Ecto neural progenitor cell (in vitro differentiated cells): Measurements from ENCODE around the gene IL12B.
"Not testable (repeated sequence)": the region's sequence is repeated elsewhere in the genome, so short reads cannot be mapped to it uniquely, and the experiment has no call there.

ENCODE experiments used
- DNase-seq: peaks from one replicate; pipeline ENCODE4 v3.0.0-alpha.2; 2018; ENCODE audit warnings: low spot score

IL12B gene

DNA sequence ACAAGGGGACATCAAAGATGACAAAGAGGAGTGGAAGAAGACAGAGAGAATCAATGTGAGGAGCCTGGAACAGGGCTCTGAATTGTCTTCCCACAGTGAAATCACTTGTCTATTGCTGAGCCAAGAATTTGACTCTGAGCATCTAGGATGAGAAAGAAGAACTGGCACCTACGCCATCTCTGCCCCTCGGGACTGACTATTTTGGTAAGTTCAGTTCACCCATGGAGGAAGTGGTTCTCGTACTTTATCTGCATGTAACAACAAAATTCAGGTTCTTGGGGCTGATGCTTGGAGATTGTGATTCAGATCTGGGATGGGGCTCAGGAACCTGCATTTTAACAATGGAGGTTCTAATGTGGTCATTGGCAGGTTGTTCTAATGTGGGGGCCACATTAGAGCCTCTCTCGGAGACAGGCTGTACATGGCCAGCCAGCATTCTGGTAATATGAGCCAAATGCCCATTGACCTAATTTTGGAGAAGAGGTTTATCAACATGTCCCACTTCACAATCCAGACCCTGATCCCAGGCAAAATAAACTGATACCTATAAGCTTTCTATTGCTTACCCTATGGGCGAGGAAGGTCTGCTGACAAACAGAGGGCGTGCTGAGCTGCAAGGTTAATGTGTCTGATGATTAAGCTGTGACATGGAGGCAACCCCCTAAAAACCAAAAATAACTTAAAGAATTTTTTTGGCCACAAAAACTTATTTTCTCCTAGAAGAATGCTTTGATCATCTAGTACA is 2.7 kb upstream of the IL12B start:
- no peak for DNase-seq

- DNase-seq = peak; percentile 86
Measured at GRCh38 chr5:159331093-159331973, 1.0 kb upstream of the IL12B start.

- DNase-seq = no peak
Measured at GRCh38 chr5:159324986-159325385, 5.3 kb downstream of the IL12B start.

DNA sequence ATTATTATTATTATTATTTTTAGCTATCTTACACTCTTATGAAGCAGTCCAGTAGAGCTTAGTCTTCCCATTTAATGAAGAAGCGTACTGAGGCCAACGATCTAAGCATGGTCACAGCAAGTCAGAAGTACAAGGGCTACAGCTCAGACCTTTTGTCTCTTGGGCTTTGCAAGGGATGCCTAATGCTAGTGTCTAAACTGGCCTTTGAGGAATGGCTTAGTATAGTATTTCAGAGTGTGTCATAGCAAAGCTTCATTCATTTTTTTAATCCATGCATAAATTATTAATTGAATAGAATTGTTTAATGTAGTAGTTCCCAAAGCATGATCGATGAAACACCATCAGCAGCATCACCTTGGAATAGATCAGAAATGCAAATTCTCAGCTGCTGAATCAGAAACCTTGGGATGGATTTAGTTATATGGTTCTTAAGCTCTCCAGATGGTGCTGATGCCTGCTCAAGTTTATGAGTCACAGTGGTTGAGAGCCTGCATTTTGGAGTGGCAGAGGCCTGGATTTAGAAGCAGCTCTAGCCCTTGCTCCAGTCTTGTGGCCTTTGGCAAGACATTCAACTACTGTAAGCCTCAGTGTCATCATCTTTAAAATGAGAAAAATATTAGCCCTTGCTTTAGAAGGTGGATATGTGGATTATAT is 6.1 kb downstream of the IL12B start:
- DNase-seq = no peak

- no peak for DNase-seq
Measured at GRCh38 chr5:159322180-159322579, 8.1 kb downstream of the IL12B start.

DNA sequence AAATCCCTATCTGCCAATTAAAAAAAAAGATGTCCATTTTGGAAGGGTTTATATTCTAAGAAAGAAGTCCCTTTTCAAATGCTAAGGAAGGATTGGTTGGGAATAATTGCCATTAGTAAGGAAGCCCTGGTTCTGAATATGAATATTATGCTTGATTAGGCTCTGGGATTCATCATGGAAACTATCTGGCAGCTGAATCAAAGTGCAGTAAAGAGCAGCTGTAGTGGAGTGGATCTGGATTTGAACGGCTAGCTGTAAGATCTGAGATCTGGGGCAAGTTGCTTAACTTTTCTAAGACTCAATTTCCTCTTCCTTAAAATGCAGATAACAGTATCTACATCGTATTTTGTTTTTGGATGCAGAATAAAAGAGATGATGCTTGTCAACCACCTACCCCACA is 10.5 kb downstream of the IL12B start:
- no peak for DNase-seq

GRCh38 chr5:159319363-159319762 is 10.9 kb downstream of the IL12B start:
- no peak for DNase-seq

DNA sequence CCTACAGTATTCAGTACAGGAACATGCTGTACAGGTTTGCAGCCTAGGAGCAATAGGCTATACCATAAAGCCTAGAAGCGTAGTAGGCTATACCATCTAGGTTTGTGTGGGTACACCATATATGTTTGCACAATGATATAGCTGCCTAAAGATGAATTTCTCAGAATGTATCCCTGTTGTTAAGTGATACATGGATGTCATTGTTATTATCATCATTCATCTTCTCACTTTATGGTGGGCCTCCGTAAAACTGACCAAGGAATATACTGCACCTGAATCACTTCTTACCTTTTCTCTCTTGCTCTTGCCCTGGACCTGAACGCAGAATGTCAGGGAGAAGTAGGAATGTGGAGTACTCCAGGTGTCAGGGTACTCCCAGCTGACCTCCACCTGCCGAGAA is 11.8 kb downstream of the IL12B start:
- no peak for DNase-seq

GRCh38 chr5:159317849-159318248 is 12.4 kb downstream of the IL12B start:
- DNase-seq = no peak

DNA sequence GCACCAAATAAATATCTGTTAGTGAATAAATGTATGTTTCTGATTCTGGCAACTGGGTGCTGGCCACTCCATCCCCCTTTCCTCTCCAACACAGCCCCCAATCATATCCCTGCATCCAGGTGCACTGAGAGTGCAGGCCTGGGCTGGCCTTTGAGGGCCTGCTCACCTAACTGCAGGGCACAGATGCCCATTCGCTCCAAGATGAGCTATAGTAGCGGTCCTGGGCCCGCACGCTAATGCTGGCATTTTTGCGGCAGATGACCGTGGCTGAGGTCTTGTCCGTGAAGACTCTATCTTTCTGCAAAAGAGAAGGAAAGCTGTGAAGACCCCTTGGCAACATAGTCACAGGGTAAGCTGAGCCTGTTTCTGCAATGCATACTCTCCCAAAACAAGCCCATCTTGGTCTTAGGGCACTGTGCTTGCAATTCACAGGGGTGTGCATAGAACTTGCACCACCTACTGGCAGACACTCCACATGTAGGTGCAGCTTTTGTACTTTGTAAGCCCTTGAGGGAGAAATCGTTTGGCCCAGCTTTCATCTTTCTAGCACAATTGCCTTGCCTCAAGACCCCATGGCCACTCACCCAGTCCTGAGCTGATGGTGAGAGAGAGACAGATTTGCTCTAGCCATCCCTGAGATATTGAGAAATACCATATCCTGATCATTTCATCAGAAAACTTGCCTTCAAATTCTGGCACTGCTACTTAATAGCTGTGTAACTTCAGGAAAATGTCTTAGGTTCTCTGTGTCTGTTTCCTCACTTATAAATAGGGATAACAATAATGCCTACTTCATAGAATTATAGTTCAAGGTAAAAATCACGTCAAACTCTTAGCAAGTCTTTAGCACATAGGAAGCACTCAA is 13.5 kb downstream of the IL12B start:
- peak; percentile 50 for DNase-seq

DNA sequence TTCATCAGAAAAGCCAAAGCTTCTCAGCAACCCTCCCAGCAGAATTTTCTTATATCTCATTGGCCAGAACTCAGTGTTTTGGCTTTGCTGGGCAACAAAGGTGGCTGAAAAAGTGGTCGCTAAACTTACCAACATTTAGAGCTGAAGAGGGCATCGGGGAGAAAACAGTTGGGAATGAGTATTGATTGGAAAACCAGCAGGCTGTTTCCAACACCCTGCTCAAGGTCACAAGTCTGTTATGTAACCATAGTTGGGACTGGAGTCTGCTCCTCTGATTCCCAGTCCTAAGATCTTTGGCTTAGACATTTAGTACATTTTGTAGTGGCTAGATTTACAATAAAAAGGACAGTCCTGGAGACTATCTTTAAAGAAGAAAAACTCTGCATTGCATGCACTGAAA is 17.1 kb downstream of the IL12B start:
- no peak for DNase-seq

DNA sequence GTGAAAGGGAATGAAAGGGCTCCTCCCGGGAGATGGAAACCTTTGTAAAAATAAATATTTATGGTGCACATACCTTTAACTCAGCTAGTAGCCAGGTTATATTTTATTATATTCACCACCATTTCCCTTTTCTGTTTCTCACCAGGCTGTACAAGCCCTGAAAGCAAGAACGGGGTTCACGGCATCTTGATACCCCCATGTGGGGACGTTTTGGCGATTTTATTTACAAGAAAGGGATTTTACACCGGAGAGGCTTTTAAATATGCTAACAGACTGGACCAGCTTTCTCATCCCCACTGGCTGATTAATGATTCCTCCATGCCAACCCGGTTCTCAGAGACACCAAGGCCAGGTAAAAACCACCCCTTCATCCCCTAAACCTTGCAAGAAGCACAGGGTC is 19.2 kb downstream of the IL12B start:
- DNase-seq = no peak

DNA sequence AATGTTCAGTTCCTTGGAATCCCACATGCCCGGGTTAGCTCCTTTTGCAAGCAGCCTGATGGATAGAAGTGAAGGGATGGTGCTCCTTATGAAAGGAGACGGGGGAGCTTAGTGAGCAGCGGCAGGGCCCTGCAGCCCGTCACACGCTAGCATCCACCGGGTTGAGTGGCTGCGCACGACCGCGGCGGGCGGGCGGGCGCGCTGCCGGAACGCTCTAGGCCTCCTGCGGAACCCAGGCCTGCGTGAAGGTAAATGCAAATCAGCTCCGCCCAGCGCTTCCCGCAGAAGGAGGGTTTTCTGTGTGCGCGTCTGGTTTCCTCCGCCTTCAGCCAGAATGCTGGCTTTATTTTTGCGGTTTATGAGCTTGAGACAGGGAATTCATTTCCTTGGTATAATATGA is 19.8 kb downstream of the IL12B start:
- DNase-seq = peak; percentile 69

DNA sequence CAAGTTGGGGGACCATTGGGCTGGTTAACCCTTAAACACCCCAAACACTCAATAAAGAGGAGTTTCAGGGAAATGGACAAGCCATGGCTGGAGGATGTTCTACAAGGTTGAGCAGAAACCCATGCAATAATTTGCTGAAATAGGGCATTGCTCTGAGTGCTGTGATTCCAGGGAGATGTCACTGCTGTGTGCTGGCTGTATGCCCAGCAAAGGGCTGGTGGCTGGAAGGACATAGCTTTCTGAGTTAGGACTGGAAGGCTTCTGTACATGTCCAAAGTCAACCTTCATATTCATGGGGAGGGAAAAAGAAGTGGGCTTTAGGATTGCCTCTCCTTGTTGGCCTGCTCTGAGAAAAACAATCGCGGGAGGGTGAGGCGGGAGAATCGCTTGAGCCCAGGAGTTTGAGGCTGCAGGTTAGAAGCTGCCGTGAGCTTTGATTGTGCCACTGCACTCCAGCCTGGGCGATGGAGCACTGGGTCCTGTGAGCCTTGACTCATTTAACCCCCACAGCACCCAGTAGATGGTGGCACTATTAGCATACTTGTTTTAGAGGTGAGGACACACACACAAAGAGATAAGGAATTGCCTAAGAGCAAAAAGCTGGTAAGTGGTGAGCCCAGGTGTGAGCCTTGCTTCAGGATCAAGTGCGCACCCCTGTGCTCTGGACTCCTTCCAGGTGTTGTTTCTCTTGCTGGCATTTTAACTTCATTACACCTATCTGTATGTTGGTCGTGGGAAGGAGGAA is 20.4 kb downstream of the IL12B start:
- DNase-seq = no peak

- DNase-seq = no peak
Measured at GRCh38 chr5:159304961-159305595, 25.2 kb downstream of the IL12B start.

DNA sequence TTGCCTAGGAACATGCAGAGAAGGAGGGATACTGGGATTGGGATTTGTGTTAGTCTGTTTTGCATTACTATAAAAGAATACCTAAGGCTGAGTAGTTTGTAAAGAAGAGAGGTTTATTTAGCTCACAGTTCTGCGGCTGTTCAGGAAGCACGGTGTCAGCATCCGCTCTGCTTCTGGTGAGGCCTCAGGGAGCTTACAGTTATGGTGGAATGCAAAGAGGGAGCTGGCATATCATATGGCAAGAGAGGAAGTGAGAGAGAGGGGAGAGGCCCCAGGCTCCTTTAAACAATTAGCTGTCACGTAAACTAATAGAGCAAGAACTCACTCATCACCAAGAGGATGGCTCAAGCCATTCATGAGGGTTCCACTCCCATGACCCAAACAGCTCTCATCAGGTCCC is 27.0 kb downstream of the IL12B start:
- DNase-seq = no peak

DNA sequence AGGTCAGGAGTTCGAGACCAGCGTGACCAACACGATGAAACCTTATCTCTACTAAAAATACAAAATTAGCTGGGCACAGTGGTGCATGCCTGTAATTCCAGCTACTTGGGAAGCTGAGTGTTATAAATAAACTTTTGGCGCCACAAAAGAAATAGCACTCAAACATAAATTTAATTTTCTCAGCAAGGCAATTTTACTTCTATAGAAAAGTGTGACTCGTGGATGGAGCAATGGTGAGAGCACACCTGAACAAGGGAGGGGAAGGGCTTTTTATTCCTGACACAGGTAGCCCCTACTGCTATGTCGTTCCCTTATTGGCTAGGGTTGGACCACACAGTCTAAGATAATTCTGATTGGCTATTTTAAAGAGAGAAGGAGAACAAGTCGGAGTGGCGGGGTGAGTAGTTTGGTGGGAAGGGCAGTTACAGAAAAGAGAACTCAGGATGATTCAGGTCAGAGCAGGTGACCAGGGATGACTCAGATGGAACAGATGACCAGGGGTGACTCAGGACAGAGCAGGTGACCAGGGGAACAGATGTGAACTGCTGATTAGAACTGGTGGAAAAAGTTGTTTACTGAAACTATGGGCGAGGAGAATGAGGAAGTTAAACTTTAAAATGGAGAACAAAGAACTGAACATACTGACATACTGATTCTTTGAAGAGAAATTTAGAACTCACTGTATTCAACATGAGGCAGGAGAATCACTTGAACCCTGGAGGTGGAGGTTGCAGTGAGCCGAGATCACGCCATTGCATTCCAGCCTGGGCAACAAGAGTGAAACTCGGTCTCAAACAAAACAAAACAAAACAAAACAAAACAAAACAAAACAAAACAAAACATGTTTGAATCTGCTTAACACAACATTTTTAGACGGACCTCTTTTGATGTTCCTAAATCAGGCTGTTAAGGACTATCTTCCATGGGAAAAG is 28.1 kb downstream of the IL12B start:
- not testable (repeated sequence) for DNase-seq

DNA sequence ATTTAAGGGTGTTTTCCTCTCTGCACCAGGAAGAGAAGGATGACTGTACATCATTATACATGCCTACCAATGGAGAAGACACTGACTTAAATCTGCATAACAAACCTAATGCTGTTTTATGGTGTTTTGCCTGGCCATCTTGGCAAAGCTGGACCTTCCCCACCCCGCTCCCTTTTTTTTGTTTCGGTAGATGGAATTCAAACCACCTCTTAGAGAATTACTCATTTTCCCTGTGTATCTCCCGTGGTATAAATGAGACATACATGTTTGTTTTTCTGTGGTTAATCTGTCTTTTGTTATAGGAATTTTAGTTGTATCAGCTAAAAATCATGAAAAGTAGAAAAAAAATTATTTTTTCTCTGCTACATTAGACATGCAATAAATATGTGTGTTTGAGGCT is 28.8 kb downstream of the IL12B start:
- no peak for DNase-seq

- DNase-seq = not testable (repeated sequence)
Measured at GRCh38 chr5:159297300-159297699, 33.0 kb downstream of the IL12B start.

- no peak for DNase-seq
Measured at GRCh38 chr5:159294921-159295320, 35.4 kb downstream of the IL12B start.
